ENCODE measurements around the gene EPAS1.

EPAS1 gene

GRCh38 chr2:46273225-46273863 is 23.9 kb upstream of the EPAS1 start:
- TF ChIP-seq ZNF70 (CRISPR knock-in tag; IDR thresholded peaks at IDR 0.05) (no peak), GLIS3 (CRISPR knock-in tag; IDR thresholded peaks at IDR 0.05) (no peak), RARB (CRISPR knock-in tag; IDR thresholded peaks at IDR 0.05) (no peak), ZNF8 (CRISPR knock-in tag; IDR thresholded peaks at IDR 0.05) (no peak), SNAI2 (CRISPR knock-in tag; IDR thresholded peaks at IDR 0.05) (no peak), ESRRG (CRISPR knock-in tag; IDR thresholded peaks at IDR 0.05) (no peak), ZNF565 (CRISPR knock-in tag; conservative IDR thresholded peaks at IDR 0.05; ENCODE audit: low read depth) (no peak), ISL1 (CRISPR knock-in tag; IDR thresholded peaks at IDR 0.05) (no peak)

GRCh38 chr2:46273919-46274318 is 23.3 kb upstream of the EPAS1 start:
- TF ChIP-seq CSDC2 (CRISPR knock-in tag; IDR thresholded peaks at IDR 0.05) = no peak
- no peak for TF ChIP-seq ZFP30 (CRISPR knock-in tag; IDR thresholded peaks at IDR 0.05)
- no peak for TF ChIP-seq ZNF70 (CRISPR knock-in tag; IDR thresholded peaks at IDR 0.05)
- no peak for TF ChIP-seq OSR1 (CRISPR knock-in tag; IDR thresholded peaks at IDR 0.05)
- no peak for ATAC-seq

More at GRCh38 chr2:46273225-46273863, 23.9 kb upstream of the EPAS1 start:
- no peak for ATAC-seq

GRCh38 chr2:46274586-46274985 is 22.6 kb upstream of the EPAS1 start:
- ATAC-seq = no peak
- no peak for TF ChIP-seq CSDC2 (CRISPR knock-in tag; IDR thresholded peaks at IDR 0.05)
- no peak for TF ChIP-seq CSRNP3 (CRISPR knock-in tag; IDR thresholded peaks at IDR 0.05)
- TF ChIP-seq OSR1 (CRISPR knock-in tag; IDR thresholded peaks at IDR 0.05) = no peak
- no peak for TF ChIP-seq PATZ1 (CRISPR knock-in tag; IDR thresholded peaks at IDR 0.05; ENCODE audit: borderline replicate concordance)
- no peak for TF ChIP-seq ZC3H10 (CRISPR knock-in tag; IDR thresholded peaks at IDR 0.05)
- no peak for TF ChIP-seq PPARA (CRISPR knock-in tag; IDR thresholded peaks at IDR 0.05; ENCODE audit: borderline replicate concordance)
- no peak for TF ChIP-seq ESRRG (CRISPR knock-in tag; IDR thresholded peaks at IDR 0.05)
- TF ChIP-seq, protein P1, sequence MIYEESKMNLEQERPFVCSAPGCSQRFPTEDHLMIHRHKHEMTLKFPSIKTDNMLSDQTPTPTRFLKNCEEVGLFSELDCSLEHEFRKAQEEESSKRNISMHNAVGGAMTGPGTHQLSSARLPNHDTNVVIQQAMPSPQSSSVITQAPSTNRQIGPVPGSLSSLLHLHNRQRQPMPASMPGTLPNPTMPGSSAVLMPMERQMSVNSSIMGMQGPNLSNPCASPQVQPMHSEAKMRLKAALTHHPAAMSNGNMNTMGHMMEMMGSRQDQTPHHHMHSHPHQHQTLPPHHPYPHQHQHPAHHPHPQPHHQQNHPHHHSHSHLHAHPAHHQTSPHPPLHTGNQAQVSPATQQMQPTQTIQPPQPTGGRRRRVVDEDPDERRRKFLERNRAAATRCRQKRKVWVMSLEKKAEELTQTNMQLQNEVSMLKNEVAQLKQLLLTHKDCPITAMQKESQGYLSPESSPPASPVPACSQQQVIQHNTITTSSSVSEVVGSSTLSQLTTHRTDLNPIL (CRISPR knock-in tag; IDR thresholded peaks at IDR 0.05; ENCODE audit: low read depth) = no peak
- TF ChIP-seq ZNF70 (CRISPR knock-in tag; IDR thresholded peaks at IDR 0.05) = no peak
- no peak for TF ChIP-seq RARB (CRISPR knock-in tag; IDR thresholded peaks at IDR 0.05)
- no peak for TF ChIP-seq TCF4 (CRISPR knock-in tag; IDR thresholded peaks at IDR 0.05; ENCODE audit: borderline replicate concordance)
- TF ChIP-seq BACH2 (CRISPR knock-in tag; IDR thresholded peaks at IDR 0.05; ENCODE audit: borderline replicate concordance) = no peak
- TF ChIP-seq ARNTL (CRISPR knock-in tag; IDR thresholded peaks at IDR 0.05; ENCODE audit: borderline replicate concordance, low read depth) = no peak
- no peak for TF ChIP-seq SNAI2 (CRISPR knock-in tag; IDR thresholded peaks at IDR 0.05)

DNA sequence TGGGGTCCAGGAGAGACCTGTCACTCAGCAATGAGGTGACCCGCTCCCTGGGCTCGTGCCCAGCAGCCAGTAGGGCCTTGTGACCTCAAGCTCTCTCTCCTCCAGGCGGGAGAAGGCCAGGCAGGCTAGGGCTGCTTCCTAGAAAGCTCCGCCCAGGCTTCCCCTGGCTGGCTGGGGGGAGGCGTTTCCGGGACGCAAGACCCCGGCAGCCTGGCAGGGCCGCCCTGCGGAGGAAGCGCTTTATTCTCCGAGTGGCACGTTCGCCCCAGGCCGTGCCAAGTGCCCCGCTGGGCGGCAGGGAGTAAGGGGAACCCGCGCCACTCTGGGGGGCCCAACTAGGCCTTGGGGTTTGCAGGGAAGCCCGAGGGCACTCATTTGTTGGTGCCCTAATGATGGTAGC is 21.2 kb upstream of the EPAS1 start:
- TF ChIP-seq ZNF565 (CRISPR knock-in tag; conservative IDR thresholded peaks at IDR 0.05; ENCODE audit: low read depth) (no peak), SNAI2 (CRISPR knock-in tag; IDR thresholded peaks at IDR 0.05) (no peak), ZNF70 (CRISPR knock-in tag; IDR thresholded peaks at IDR 0.05) (no peak), ISL1 (CRISPR knock-in tag; IDR thresholded peaks at IDR 0.05) (no peak), TCF4 (CRISPR knock-in tag; IDR thresholded peaks at IDR 0.05; ENCODE audit: borderline replicate concordance) (no peak), PPARA (CRISPR knock-in tag; IDR thresholded peaks at IDR 0.05; ENCODE audit: borderline replicate concordance) (no peak), ZFP3 (CRISPR knock-in tag; IDR thresholded peaks at IDR 0.05) (no peak), POU6F1 (CRISPR knock-in tag; IDR thresholded peaks at IDR 0.05; ENCODE audit: borderline replicate concordance, low read depth) (no peak), PATZ1 (CRISPR knock-in tag; IDR thresholded peaks at IDR 0.05; ENCODE audit: borderline replicate concordance) (no peak), ZC3H10 (CRISPR knock-in tag; IDR thresholded peaks at IDR 0.05) (no peak), OSR1 (CRISPR knock-in tag; IDR thresholded peaks at IDR 0.05) (no peak)
- TF ChIP-seq, protein P2, sequence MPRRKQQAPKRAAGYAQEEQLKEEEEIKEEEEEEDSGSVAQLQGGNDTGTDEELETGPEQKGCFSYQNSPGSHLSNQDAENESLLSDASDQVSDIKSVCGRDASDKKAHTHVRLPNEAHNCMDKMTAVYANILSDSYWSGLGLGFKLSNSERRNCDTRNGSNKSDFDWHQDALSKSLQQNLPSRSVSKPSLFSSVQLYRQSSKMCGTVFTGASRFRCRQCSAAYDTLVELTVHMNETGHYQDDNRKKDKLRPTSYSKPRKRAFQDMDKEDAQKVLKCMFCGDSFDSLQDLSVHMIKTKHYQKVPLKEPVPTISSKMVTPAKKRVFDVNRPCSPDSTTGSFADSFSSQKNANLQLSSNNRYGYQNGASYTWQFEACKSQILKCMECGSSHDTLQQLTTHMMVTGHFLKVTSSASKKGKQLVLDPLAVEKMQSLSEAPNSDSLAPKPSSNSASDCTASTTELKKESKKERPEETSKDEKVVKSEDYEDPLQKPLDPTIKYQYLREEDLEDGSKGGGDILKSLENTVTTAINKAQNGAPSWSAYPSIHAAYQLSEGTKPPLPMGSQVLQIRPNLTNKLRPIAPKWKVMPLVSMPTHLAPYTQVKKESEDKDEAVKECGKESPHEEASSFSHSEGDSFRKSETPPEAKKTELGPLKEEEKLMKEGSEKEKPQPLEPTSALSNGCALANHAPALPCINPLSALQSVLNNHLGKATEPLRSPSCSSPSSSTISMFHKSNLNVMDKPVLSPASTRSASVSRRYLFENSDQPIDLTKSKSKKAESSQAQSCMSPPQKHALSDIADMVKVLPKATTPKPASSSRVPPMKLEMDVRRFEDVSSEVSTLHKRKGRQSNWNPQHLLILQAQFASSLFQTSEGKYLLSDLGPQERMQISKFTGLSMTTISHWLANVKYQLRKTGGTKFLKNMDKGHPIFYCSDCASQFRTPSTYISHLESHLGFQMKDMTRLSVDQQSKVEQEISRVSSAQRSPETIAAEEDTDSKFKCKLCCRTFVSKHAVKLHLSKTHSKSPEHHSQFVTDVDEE (CRISPR knock-in tag; IDR thresholded peaks at IDR 0.05) = no peak
- TF ChIP-seq, protein P1 (CRISPR knock-in tag; IDR thresholded peaks at IDR 0.05; ENCODE audit: low read depth) = no peak
- no peak for ATAC-seq
